Liver (tissue), 9 donors: Measurements from ENCODE around the gene KIRREL3. TPM values are rescaled to one million over a fixed set of nuclear protein-coding genes. Genes with fewer than 3 reads are reported as not detected.

ENCODE experiments used
- DNase-seq: peaks from one replicate; pipeline ENCODE4 v3.0.0-alpha.2; 2017; ENCODE audit warnings: low spot score
- H3K27ac ChIP-seq, 2 donors: one replicate each; pipeline ENCODE4 v1.7.0; 2013; ENCODE audit warnings: inconsistent platforms in 2 of 2, low read length in 2 of 2, control low read depth in 1 of 2, low read depth in 1 of 2, mild to moderate bottlenecking in 1 of 2
- H3K27me3 ChIP-seq, 4 donors: one replicate each; pipeline versions ENCODE4 v1.6.1 to v1.7.0; 2013; ENCODE audit warnings: low read length in 3 of 4, inconsistent platforms in 1 of 4, mild to moderate bottlenecking in 1 of 4, moderate library complexity in 1 of 4; ENCODE audit not compliant: control insufficient read depth in 4 of 4, insufficient read depth in 4 of 4
- H3K36me3 ChIP-seq, 4 donors: one replicate each; pipeline versions ENCODE4 v1.6.1 to v1.7.0; 2013; ENCODE audit warnings: low read length in 3 of 4, mild to moderate bottlenecking in 3 of 4, low read depth in 1 of 4, moderate library complexity in 1 of 4; ENCODE audit not compliant: control insufficient read depth in 4 of 4, insufficient read depth in 3 of 4
- H3K4me1 ChIP-seq, 4 donors: one replicate each; pipeline versions ENCODE4 v1.6.1 to v1.7.0; 2013; ENCODE audit warnings: low read length in 3 of 4, mild to moderate bottlenecking in 3 of 4, moderate library complexity in 1 of 4; ENCODE audit not compliant: control insufficient read depth in 4 of 4, insufficient read depth in 4 of 4
- H3K4me3 ChIP-seq, 3 donors: one replicate each; pipeline versions ENCODE4 v1.6.1 to v1.7.0; 2013; ENCODE audit warnings: low read length in 3 of 3, control low read depth in 1 of 3, low read depth in 1 of 3, mild to moderate bottlenecking in 1 of 3
- H3K9ac ChIP-seq, 2 donors: one replicate each; pipeline ENCODE4 v1.7.0; 2013; ENCODE audit warnings: low read length in 2 of 2, mild to moderate bottlenecking in 2 of 2, moderate library complexity in 2 of 2, control low read depth in 1 of 2, low read depth in 1 of 2
- H3K9me3 ChIP-seq, 4 donors: one replicate each; pipeline versions ENCODE4 v1.6.1 to v1.7.0; 2013; ENCODE audit warnings: low read length in 3 of 4; ENCODE audit not compliant: control insufficient read depth in 4 of 4
- ATF3 ChIP-seq: IDR thresholded peaks from 2 replicates; pipeline ENCODE4 v1.6.1; 2016; ENCODE audit warnings: antibody characterized with exemption
- CTCF ChIP-seq: fragments of 150-350 bp; IDR thresholded peaks from 2 replicates; pipeline ENCODE4 v1.5.1; 2017; ENCODE audit warnings: improper control_type of control experiment, low read depth, low read length; ENCODE audit not compliant: missing input control
- EGR1 ChIP-seq, 2 donors: IDR thresholded peaks; 2 replicates each; pipeline ENCODE4 v1.6.1; 2016 to 2018; ENCODE audit warnings: antibody characterized with exemption in 2 of 2, low read depth in 2 of 2
- FOXA1 ChIP-seq: IDR thresholded peaks from 2 replicates; pipeline ENCODE4 v1.6.1; 2016; ENCODE audit warnings: antibody characterized with exemption
- FOXA2 ChIP-seq: IDR thresholded peaks from 2 replicates; pipeline ENCODE4 v1.6.1; 2016; ENCODE audit warnings: antibody characterized with exemption
- GABPA ChIP-seq, 2 donors: IDR thresholded peaks in 1 of 2; conservative IDR thresholded peaks in 1 of 2; 2 replicates each; pipeline ENCODE4 v1.6.1; 2016; ENCODE audit warnings: antibody characterized with exemption in 2 of 2, mild to moderate bottlenecking in 1 of 2, moderate library complexity in 1 of 2
- HNF4A ChIP-seq, 2 donors: conservative IDR thresholded peaks; 2 replicates each; pipeline ENCODE4 v1.6.1; 2016; ENCODE audit warnings: antibody characterized with exemption in 2 of 2, mild to moderate bottlenecking in 2 of 2
- HNF4G ChIP-seq: IDR thresholded peaks from 2 replicates; pipeline ENCODE4 v1.6.1; 2016; ENCODE audit warnings: antibody characterized with exemption
- JUND ChIP-seq, 2 donors: IDR thresholded peaks; 2 replicates each; pipeline ENCODE4 v1.6.1; 2016; ENCODE audit warnings: antibody characterized with exemption in 2 of 2
- NR2F2 ChIP-seq: IDR thresholded peaks from 2 replicates; pipeline ENCODE4 v1.6.1; 2016; ENCODE audit warnings: antibody characterized with exemption
- REST ChIP-seq: IDR thresholded peaks from 2 replicates; pipeline ENCODE4 v1.6.1; 2016; ENCODE audit warnings: antibody characterized with exemption, mild to moderate bottlenecking
- RXRA ChIP-seq, 2 donors: IDR thresholded peaks; 2 replicates each; pipeline ENCODE4 v1.6.1; 2017 to 2018; ENCODE audit warnings: antibody characterized with exemption in 2 of 2, mild to moderate bottlenecking in 1 of 2
- SP1 ChIP-seq: IDR thresholded peaks from 2 replicates; pipeline ENCODE4 v1.6.1; 2018; ENCODE audit warnings: antibody characterized with exemption, mild to moderate bottlenecking
- TAF1 ChIP-seq: conservative IDR thresholded peaks from 2 replicates; pipeline ENCODE4 v1.6.1; 2016; ENCODE audit warnings: antibody characterized with exemption, mild to moderate bottlenecking
- YY1 ChIP-seq: IDR thresholded peaks from 2 replicates; pipeline ENCODE4 v1.6.1; 2016; ENCODE audit warnings: antibody characterized with exemption, mild to moderate bottlenecking
- ZBTB33 ChIP-seq: IDR thresholded peaks from 2 replicates; pipeline ENCODE4 v1.6.1; 2016; ENCODE audit warnings: antibody characterized with exemption
- WGBS: extraction: QIAGEN DNeasy Blood & Tissue Kit; methylation state at CpG from one replicate; pipeline ENCODE4 v1.1.7; 2013; 5-methylcytosine and 5-hydroxymethylcytosine counted together
- polyA plus RNA-seq, 2 donors: library from polyadenylated mRNA; stranded (reverse) in 1 of 2; unstranded in 1 of 2; fragments of 200-250 nt in 1 of 2; fragments of >200 nt in 1 of 2; fragmentation: Nextera tagmentation in 1 of 2; extraction: Ambion mirVana in 1 of 2; gene quantifications; one replicate each; pipeline versions ENCODE4 v1.2.1 to v1.2.3, GENCODE V29; 2013 to 2015
- total RNA-seq, 2 donors: library from RNA; depleted of rRNA; stranded (reverse); fragments of >200 nt; gene quantifications; one replicate each; pipeline ENCODE4 v1.2.3, GENCODE V29; 2014
- donor health status: healthy.
- donor health status: healthy.
- donor health status: healthy.
- donor health status: healthy.
- donor health status: healthy.

KIRREL3 gene
- total and polyA plus RNA-seq, 4 donors = 0.03 to 0.29 (median 0.08) TPM; not detected in 1

- TF ChIP-seq ZBTB33 = no peak
- no peak for TF ChIP-seq FOXA2
- TF ChIP-seq RXRA (IDR thresholded peaks at IDR 0.05) = no peak
- no peak for TF ChIP-seq YY1
- no peak for TF ChIP-seq HNF4G
- no peak for TF ChIP-seq TAF1
- TF ChIP-seq GABPA (IDR thresholded peaks at IDR 0.05 in 1 of 2, conservative IDR thresholded peaks at IDR 0.05 in 1 of 2) = no peak
- no peak for TF ChIP-seq EGR1 (IDR thresholded peaks at IDR 0.05; ENCODE audit: low read depth in 2 of 2)
- no peak for TF ChIP-seq HNF4A (conservative IDR thresholded peaks at IDR 0.05)
- TF ChIP-seq JUND (IDR thresholded peaks at IDR 0.05) = no peak
Observed at GRCh38 chr11:126578426-126578825, 422.1 kb downstream of the KIRREL3 start (continued).

- whole genome bisulfite sequencing = 42% methylated on average over 2 of the region's 2 CpGs
- Histone ChIP-seq H3K9me3 (no peaks in the 10 kb centered on the region), H3K27me3 (peaks cover 0 to 7% (median 0%) of the 10 kb centered on the region in 4 donors), H3K36me3 (no peaks in the 10 kb centered on the region), H3K9ac (no peak overlapping the region), H3K4me3 (no peak overlapping the region), H3K27ac (no peak overlapping the region), H3K4me1 (no peaks in the 10 kb centered on the region)
- no peak for DNase-seq
- TF ChIP-seq EGR1 (IDR thresholded peaks at IDR 0.05; ENCODE audit: low read depth in 2 of 2) (no peak), FOXA1 (no peak), SP1 (no peak), ATF3 (no peak), CTCF (no peak), TAF1 (no peak), YY1 (no peak), NR2F2 (no peak)
Observed at GRCh38 chr11:126578021-126578420, 422.5 kb downstream of the KIRREL3 start.

- no peak overlapping the region for H3K9ac ChIP-seq
- DNase-seq = no peak
- no peak overlapping the region for H3K27ac ChIP-seq
- peaks cover 0 to 12% (median 5%) of the 10 kb centered on the region in 4 donors for H3K27me3 ChIP-seq
- no peaks in the 10 kb centered on the region for H3K36me3 ChIP-seq
- H3K9me3 ChIP-seq = no peaks in the 10 kb centered on the region
- WGBS = 83% methylated on average over 4 of the region's 4 CpGs
- H3K4me3 ChIP-seq = no peak overlapping the region
- H3K4me1 ChIP-seq = no peaks in the 10 kb centered on the region
- TF ChIP-seq REST = no peak
- TF ChIP-seq HNF4A (conservative IDR thresholded peaks at IDR 0.05) = no peak
- no peak for TF ChIP-seq ZBTB33
- TF ChIP-seq YY1 = no peak
- no peak for TF ChIP-seq CTCF
- TF ChIP-seq JUND (IDR thresholded peaks at IDR 0.05) = no peak
- TF ChIP-seq HNF4G = no peak
Observed at GRCh38 chr11:126575849-126576248, 424.7 kb downstream of the KIRREL3 start.
